ENCODE measurements around the gene PRR27.
"Not testable (repeated sequence)": the region's sequence is repeated elsewhere in the genome, so short reads cannot be mapped to it uniquely, and the experiment has no call there.

Gene PRR27

DNA sequence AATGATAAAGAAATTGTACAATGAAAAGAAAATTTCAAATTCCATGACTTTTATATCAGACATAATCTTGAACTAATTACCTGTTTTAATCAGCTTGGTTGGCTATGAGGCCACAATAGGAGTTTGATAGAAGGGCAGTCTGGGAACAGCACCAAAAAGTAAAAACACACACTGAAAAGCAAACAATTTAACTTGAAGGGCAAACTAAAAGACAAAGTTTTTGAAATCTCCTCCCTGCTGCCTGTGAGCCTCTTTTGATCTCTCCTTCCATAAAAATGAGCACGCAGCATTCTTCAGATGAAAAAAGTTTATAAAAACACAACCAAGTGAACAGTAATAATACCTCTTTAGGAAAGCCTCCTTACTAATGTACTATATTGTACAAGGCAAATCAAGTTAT lies 49.6 kb downstream of the PRR27 start:
- DNase-seq = no peak

DNA sequence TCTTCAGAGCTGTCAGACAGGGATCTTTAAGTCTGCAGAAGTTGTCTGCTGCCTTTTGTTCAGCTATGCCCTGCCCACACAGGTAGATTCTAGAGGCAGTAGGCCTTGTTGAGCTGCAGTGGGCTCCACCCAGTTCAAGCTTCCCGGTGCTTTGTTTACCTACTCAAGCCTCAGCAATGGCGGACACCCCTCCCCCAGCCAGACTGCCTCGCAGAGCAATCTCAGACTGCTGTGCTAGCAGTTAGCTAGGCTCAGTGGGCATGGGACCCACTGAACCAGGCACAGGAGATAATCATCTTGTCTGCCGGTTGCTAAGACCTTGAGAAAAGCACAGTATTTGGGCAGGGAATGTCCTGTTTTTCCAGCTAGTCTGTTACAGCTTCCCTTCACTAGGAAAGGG lies 58.7 kb downstream of the PRR27 start:
- not testable (repeated sequence) for DNase-seq

Measured in CD4-positive, alpha-beta T cell treated with Interleukin-6 for 4 hours (primary cell).